H9 (cell line): ENCODE measurements around the gene SMAD6. TPM values are rescaled to one million over a fixed set of nuclear protein-coding genes. Genes with fewer than 3 reads are reported as not detected.

Experiments used
- DNase-seq: peaks from one replicate; pipeline ENCODE4 v3.0.0-alpha.2; 2017
- H2AFZ ChIP-seq: one replicate; pipeline ENCODE4 v1.6.1; 2013; ENCODE audit warnings: mild to moderate bottlenecking, low read length, control low read depth, moderate library complexity
- H2AK5ac ChIP-seq: 2 replicates; pipeline ENCODE4 v1.6.1; 2013; ENCODE audit warnings: low read length, control low read depth, mixed read lengths; ENCODE audit not compliant: insufficient read length
- H2BK120ac ChIP-seq: one replicate; pipeline ENCODE4 v1.6.1; 2013; ENCODE audit warnings: low read depth, mild to moderate bottlenecking, low read length, control low read depth, inconsistent platforms; ENCODE audit not compliant: poor library complexity, severe bottlenecking
- H2BK12ac ChIP-seq: 2 replicates; pipeline ENCODE4 v1.6.1; 2013; ENCODE audit warnings: low read length, control low read depth, mixed read lengths, low read depth; ENCODE audit not compliant: insufficient read length
- H2BK15ac ChIP-seq: 2 replicates; pipeline ENCODE4 v1.6.1; 2013; ENCODE audit warnings: low read depth, low read length, control low read depth
- H2BK20ac ChIP-seq: one replicate; pipeline ENCODE4 v1.6.1; 2013; ENCODE audit warnings: low read depth, mild to moderate bottlenecking, low read length, control low read depth, inconsistent platforms; ENCODE audit not compliant: poor library complexity, severe bottlenecking
- H2BK5ac ChIP-seq: 2 replicates; pipeline ENCODE4 v1.6.1; 2013; ENCODE audit warnings: low read length, control low read depth, mixed read lengths; ENCODE audit not compliant: insufficient read length
- H3K14ac ChIP-seq: 2 replicates; pipeline ENCODE4 v1.6.1; 2013; ENCODE audit warnings: low read length, control low read depth; ENCODE audit not compliant: insufficient read depth
- H3K18ac ChIP-seq: 2 replicates; pipeline ENCODE4 v1.6.1; 2013; ENCODE audit warnings: low read depth, mild to moderate bottlenecking, mixed read lengths, low read length, control low read depth; ENCODE audit not compliant: insufficient read length
- H3K23ac ChIP-seq: 2 replicates; pipeline ENCODE4 v1.6.1; 2013; ENCODE audit warnings: low read length, control low read depth, mixed read lengths, low read depth; ENCODE audit not compliant: insufficient read length
- H3K23me2 ChIP-seq: 2 replicates; pipeline ENCODE4 v1.6.1; 2013; ENCODE audit warnings: low read depth, mild to moderate bottlenecking, mixed read lengths, low read length, control low read depth; ENCODE audit not compliant: insufficient read length, poor library complexity, severe bottlenecking
- H3K27ac ChIP-seq: 2 replicates; pipeline ENCODE4 v1.5.1; 2013; ENCODE audit warnings: low read length, control low read depth, mixed read lengths, low read depth; ENCODE audit not compliant: insufficient read length
- H3K27me3 ChIP-seq: 2 replicates; pipeline ENCODE4 v1.6.1; 2013; ENCODE audit warnings: low read length, control low read depth, inconsistent platforms; ENCODE audit not compliant: insufficient read depth
- H3K4ac ChIP-seq: 2 replicates; pipeline ENCODE4 v1.6.1; 2013; ENCODE audit warnings: low read depth, mild to moderate bottlenecking, control low read depth, inconsistent platforms, low read length, moderate library complexity
- H3K4me1 ChIP-seq: 2 replicates; pipeline ENCODE4 v1.6.1; 2013; ENCODE audit warnings: low read length, control low read depth, inconsistent platforms; ENCODE audit not compliant: insufficient read depth
- H3K4me2 ChIP-seq: 2 replicates; pipeline ENCODE4 v1.6.1; 2013; ENCODE audit warnings: low read length, control low read depth, mixed read lengths; ENCODE audit not compliant: insufficient read length, insufficient read depth
- H3K56ac ChIP-seq: 2 replicates; pipeline ENCODE4 v1.6.1; 2013; ENCODE audit warnings: low read depth, mild to moderate bottlenecking, mixed read lengths, low read length, control low read depth; ENCODE audit not compliant: insufficient read length
- H3K79me1 ChIP-seq: 2 replicates; pipeline ENCODE4 v1.6.1; 2013; ENCODE audit warnings: low read depth, mild to moderate bottlenecking, moderate library complexity, low read length, control low read depth, inconsistent platforms; ENCODE audit not compliant: insufficient read depth, poor library complexity, severe bottlenecking
- H3K79me2 ChIP-seq: 2 replicates; pipeline ENCODE4 v1.6.1; 2013; ENCODE audit warnings: low read length, control low read depth, inconsistent platforms; ENCODE audit not compliant: insufficient read depth
- H3K9ac ChIP-seq: 2 replicates; pipeline ENCODE4 v1.6.1; 2013; ENCODE audit warnings: low read length, control low read depth, mixed read lengths; ENCODE audit not compliant: insufficient read length; ENCODE audit errors: extremely low read depth
- H3K9me3 ChIP-seq: one replicate; pipeline ENCODE4 v1.6.1; 2013; ENCODE audit warnings: low read depth, low read length, inconsistent platforms; ENCODE audit not compliant: control insufficient read depth
- H3T11ph ChIP-seq: one replicate; pipeline ENCODE4 v1.6.1; 2013; ENCODE audit warnings: mild to moderate bottlenecking, low read length, control low read depth, inconsistent platforms
- H4K20me1 ChIP-seq: one replicate; pipeline ENCODE4 v1.6.1; 2013; ENCODE audit not compliant: control insufficient read depth, insufficient read length, insufficient read depth
- H4K5ac ChIP-seq: 2 replicates; pipeline ENCODE4 v1.6.1; 2013; ENCODE audit warnings: low read depth, mild to moderate bottlenecking, mixed read lengths, low read length, control low read depth; ENCODE audit not compliant: insufficient read length
- H4K8ac ChIP-seq: replicated peaks from 2 replicates; pipeline ENCODE4 v1.6.1; 2013; ENCODE audit warnings: low read length, control low read depth, mixed read lengths, low read depth; ENCODE audit not compliant: insufficient read length
- H4K91ac ChIP-seq: 2 replicates; pipeline ENCODE4 v1.6.1; 2013; ENCODE audit warnings: low read depth, mild to moderate bottlenecking, moderate library complexity, mixed read lengths, low read length, control low read depth; ENCODE audit not compliant: insufficient read length
- H3K27ac Mint-ChIP-seq, 3 experiments: 2 replicates in 2 of 3; 3 replicates in 1 of 3; pipeline ENCODE4 v1.8.0; 2020 to 2021; ENCODE audit warnings: mixed read lengths in 3 of 3, mild to moderate bottlenecking in 1 of 3, moderate library complexity in 1 of 3
- H3K27me3 Mint-ChIP-seq: 2 replicates; pipeline ENCODE4 v1.8.0; 2021; ENCODE audit warnings: low read depth, mild to moderate bottlenecking, moderate library complexity, mixed read lengths
- H3K36me3 Mint-ChIP-seq, 3 experiments: 2 replicates in 2 of 3; 3 replicates in 1 of 3; pipeline ENCODE4 v1.8.0; 2020 to 2021; ENCODE audit warnings: low read depth in 3 of 3, mixed read lengths in 3 of 3; ENCODE audit not compliant: insufficient read depth in 1 of 3
- H3K4me1 Mint-ChIP-seq, 2 experiments: 2 replicates each; pipeline ENCODE4 v1.8.0; 2020; ENCODE audit warnings: mixed read lengths in 2 of 2
- H3K4me3 Mint-ChIP-seq, 2 experiments: 2 replicates in 1 of 2; 3 replicates in 1 of 2; pipeline ENCODE4 v1.8.0; 2020 to 2021; ENCODE audit warnings: mild to moderate bottlenecking in 2 of 2, mixed read lengths in 2 of 2, moderate library complexity in 1 of 2
- H3K9me3 Mint-ChIP-seq, 2 experiments: 2 replicates in 1 of 2; 3 replicates in 1 of 2; pipeline ENCODE4 v1.8.0; 2020; ENCODE audit warnings: mild to moderate bottlenecking in 2 of 2, mixed read lengths in 2 of 2, moderate library complexity in 1 of 2
- CTCF ChIP-seq: fragments of 200-600 bp; sonication (generic); conservative IDR thresholded peaks from 3 replicates; pipeline ENCODE4 v1.8.0; 2021; ENCODE audit warnings: antibody characterized with exemption, mild to moderate bottlenecking
- total RNA-seq: library from RNA; stranded (reverse); gene quantifications from 2 replicates; pipeline ENCODE4 v1.2.1, GENCODE V29; 2021

Gene SMAD6
- total RNA-seq, 1 experiment from 2014 or later = 6.0 TPM

GRCh38 chr15:66725464-66725785 lies 23.4 kb downstream of the SMAD6 start:
- no peak overlapping the region for H3K4ac ChIP-seq
- no peak overlapping the region for H4K5ac ChIP-seq
- H4K91ac ChIP-seq = no peak overlapping the region
- H3K4me2 ChIP-seq = no peak overlapping the region
- H2AFZ ChIP-seq = no peak overlapping the region
- no peaks in the 10 kb centered on the region for H3K9me3 ChIP-seq
- H3K79me2 ChIP-seq = 0 out of 2 replicates have a peak, but pooled peaks cover under 1% of the 10 kb centered on the region
- no peak overlapping the region for H2BK20ac ChIP-seq
- no peak for TF ChIP-seq CTCF
- peaks cover 34 to 35% of the 10 kb centered on the region in 2 experiments for H3K4me1 Mint-ChIP-seq
- no peaks in the 10 kb centered on the region for H3K79me1 ChIP-seq
- no peaks in the 10 kb centered on the region for H4K20me1 ChIP-seq
- H3K9me3 Mint-ChIP-seq = no peaks in the 10 kb centered on the region
- DNase-seq = no peak
- H3K27me3 ChIP-seq = no peaks in the 10 kb centered on the region
- H4K8ac ChIP-seq = no peak overlapping the region
- peaks cover 0 to 9% (median 0%) of the 10 kb centered on the region in 3 experiments; a peak in 1 of 7 replicates for H3K36me3 Mint-ChIP-seq
- H3K4me3 Mint-ChIP-seq = no peak overlapping the region
- H2BK12ac ChIP-seq = no peak overlapping the region
- no peak overlapping the region for H2BK15ac ChIP-seq
- no peak overlapping the region for H2BK5ac ChIP-seq
- no peak overlapping the region for H3K9ac ChIP-seq
- H3T11ph ChIP-seq = no peak overlapping the region
- no peak overlapping the region for H3K23ac ChIP-seq
- H3K14ac ChIP-seq = no peak overlapping the region
- H3K27ac ChIP-seq = no peak overlapping the region
- H3K4me1 ChIP-seq = peaks cover 5% of the 10 kb centered on the region
- H2AK5ac ChIP-seq = no peak overlapping the region
- H3K27ac Mint-ChIP-seq = peak overlapping the region in 1 of 3 experiments; percentile 88; a peak in 2 of 7 replicates
- no peaks in the 10 kb centered on the region for H3K23me2 ChIP-seq
- no peak overlapping the region for H3K18ac ChIP-seq
- no peaks in the 10 kb centered on the region for H3K27me3 Mint-ChIP-seq
- H2BK120ac ChIP-seq = no peak overlapping the region
- H3K56ac ChIP-seq = no peak overlapping the region
